GM12878 (cell line): ENCODE measurements around the gene DLG1. TPM values are rescaled to one million over a fixed set of nuclear protein-coding genes. Genes with fewer than 3 reads are reported as not detected.

ENCODE experiments used
- ATAC-seq: fragments of 200-7000 bp; cut with Tn5 transposase; 3 replicates; pipeline ENCODE4 v1.9.1; 2020; ENCODE audit warnings: mild to moderate bottlenecking, moderate library complexity
- BruUV-seq: library from RNA; stranded (reverse); fragments of 400-500 nt; replicated peaks from 2 replicates; lab custom pipeline; 2021; lab: Mats Ljungman, UMichigan
- CTCF ChIA-PET: fragments of 300-600 bp; sonication (Branson Sonifier 250); formaldehyde crosslinking; extraction: SDS; loops from one replicate; lab custom pipeline; 2021; ENCODE audit warnings: inconsistent platforms; lab: Yijun Ruan, JAX
- POLR2A ChIA-PET: fragments of 350-600 bp; formaldehyde crosslinking; extraction: SDS; loops from one replicate; lab custom pipeline; 2021; ENCODE audit warnings: inconsistent platforms; lab: Charles Lee
- RAD21 ChIA-PET: fragments of 300-600 bp; sonication (Branson Sonifier 250); formaldehyde crosslinking; loops from one replicate; lab custom pipeline; 2023; ENCODE audit warnings: antibody characterized with exemption; ENCODE audit not compliant: unreplicated experiment; lab: Charles Lee
- SMC1A ChIA-PET: fragments of 300-600 bp; sonication (Branson Sonifier 250); formaldehyde crosslinking; loops from one replicate; lab custom pipeline; 2023; ENCODE audit not compliant: unreplicated experiment, uncharacterized antibody; lab: Charles Lee
- DNase-seq: peaks from one replicate; pipeline ENCODE4 v3.0.0-alpha.2; 2011; ENCODE audit warnings: low read depth, low spot score
- FAIRE-seq: peaks from 3 replicates; lab custom pipeline; 2011; peaks lifted over from hg19 to GRCh38; lab: Jason Lieb, UNC
- H2AFZ ChIP-seq: 2 replicates; pipeline ENCODE4 v1.6.0; 2011; ENCODE audit warnings: low read depth, low read length, control low read depth; ENCODE audit not compliant: control insufficient read depth
- H3K27ac ChIP-seq: 2 replicates; pipeline ENCODE4 v1.5.1; 2011; ENCODE audit warnings: control low read depth; ENCODE audit not compliant: control insufficient read depth, insufficient read depth
- H3K27me3 ChIP-seq, 2 experiments: replicated peaks in 1 of 2; 2 replicates each; pipeline versions ENCODE4 v1.6.0 to v1.6.1; 2011; ENCODE audit warnings: low read length in 1 of 2; ENCODE audit not compliant: control insufficient read depth in 2 of 2, insufficient read depth in 2 of 2
- H3K36me3 ChIP-seq, 2 experiments: 2 replicates each; pipeline ENCODE4 v1.5.1; 2011; ENCODE audit warnings: low read length in 1 of 2; ENCODE audit not compliant: control insufficient read depth in 2 of 2, insufficient read depth in 2 of 2
- H3K4me1 ChIP-seq: 2 replicates; pipeline ENCODE4 v1.6.1; 2011; ENCODE audit warnings: mild to moderate bottlenecking, low read length, moderate library complexity, mixed read lengths; ENCODE audit not compliant: control insufficient read depth, insufficient read depth
- H3K4me2 ChIP-seq: 2 replicates; pipeline ENCODE4 v1.6.0; 2011; ENCODE audit warnings: control low read depth; ENCODE audit not compliant: control insufficient read depth, insufficient read depth
- H3K4me3 ChIP-seq: fragments of 200-600 bp; sonication (generic); 2 replicates; pipeline ENCODE4 v1.5.1; 2016
- H3K79me2 ChIP-seq: 2 replicates; pipeline ENCODE4 v1.6.0; 2011; ENCODE audit warnings: low read length; ENCODE audit not compliant: control insufficient read depth, insufficient read depth
- H3K9ac ChIP-seq: 2 replicates; pipeline ENCODE4 v1.8.0; 2011; ENCODE audit warnings: low read length, control low read depth, mixed read lengths; ENCODE audit not compliant: control insufficient read depth, insufficient read depth
- H3K9me3 ChIP-seq: replicated peaks from 3 replicates; pipeline ENCODE4 v1.5.1; 2011; ENCODE audit warnings: mild to moderate bottlenecking, low read length; ENCODE audit not compliant: control insufficient read depth, insufficient read depth
- H4K20me1 ChIP-seq: 2 replicates; pipeline ENCODE4 v1.6.0; 2011; ENCODE audit not compliant: control insufficient read depth, insufficient read depth
- ATF2 ChIP-seq: IDR thresholded peaks from 2 replicates; pipeline ENCODE4 v1.6.1; 2012; ENCODE audit warnings: low read length, inconsistent platforms
- CBFB ChIP-seq: IDR thresholded peaks from 2 replicates; pipeline ENCODE4 v1.6.1; 2016; ENCODE audit warnings: antibody characterized with exemption, low read depth
- KLF5 ChIP-seq: fragments of 450-650 bp; IDR thresholded peaks from 2 replicates; pipeline ENCODE4 v1.6.1; 2014; ENCODE audit warnings: mild to moderate bottlenecking; ENCODE audit not compliant: partially characterized antibody
- MAX ChIP-seq: IDR thresholded peaks from 2 replicates; pipeline ENCODE4 v1.6.1; 2012; ENCODE audit warnings: low read depth, low read length, improper control_type of control experiment
- MLLT1 ChIP-seq: fragments of 450-650 bp; IDR thresholded peaks from 2 replicates; pipeline ENCODE4 v1.6.1; 2016; ENCODE audit warnings: mild to moderate bottlenecking
- PAX8 ChIP-seq: fragments of 450-650 bp; IDR thresholded peaks from 2 replicates; pipeline ENCODE4 v1.6.1; 2017; ENCODE audit warnings: mild to moderate bottlenecking, moderate library complexity
- POLR2AphosphoS2 ChIP-seq: IDR thresholded peaks from 2 replicates; pipeline ENCODE4 v1.6.1; 2011; ENCODE audit warnings: low read depth, mild to moderate bottlenecking, low read length, improper control_type of control experiment, moderate library complexity
- RB1 ChIP-seq: fragments of 450-650 bp; formaldehyde crosslinking; IDR thresholded peaks from 2 replicates; pipeline ENCODE4 v1.6.1; 2017; ENCODE audit warnings: mild to moderate bottlenecking, borderline replicate concordance
- RFX5 ChIP-seq: IDR thresholded peaks from 2 replicates; pipeline ENCODE4 v1.6.1; 2011; ENCODE audit warnings: low read depth, low read length, improper control_type of control experiment
- SIX5 ChIP-seq: IDR thresholded peaks from 2 replicates; pipeline ENCODE4 v1.6.1; 2011; ENCODE audit warnings: mild to moderate bottlenecking, low read depth, low read length, moderate library complexity; ENCODE audit not compliant: severe bottlenecking
- TCF12 ChIP-seq: IDR thresholded peaks from 2 replicates; pipeline ENCODE4 v1.6.1; 2011; ENCODE audit warnings: low read depth, mild to moderate bottlenecking, low read length
- USF1 ChIP-seq: IDR thresholded peaks from 2 replicates; pipeline ENCODE4 v1.6.1; 2011; ENCODE audit warnings: borderline replicate concordance, low read depth, mild to moderate bottlenecking, moderate library complexity, mixed read lengths, low read length; ENCODE audit not compliant: insufficient read depth; ENCODE audit errors: extremely low read length
- ZBED1 ChIP-seq: IDR thresholded peaks from 2 replicates; pipeline ENCODE4 v1.6.1; 2016; ENCODE audit warnings: borderline replicate concordance
- ZNF217 ChIP-seq: fragments of 450-650 bp; IDR thresholded peaks from 2 replicates; pipeline ENCODE4 v1.6.1; 2017; ENCODE audit warnings: antibody characterized with exemption, mild to moderate bottlenecking
- WGBS: methylation state at CpG from one replicate; pipeline ENCODE4 v1.1.6; 2016; ENCODE audit warnings: low lambda C conversion rate; ENCODE audit not compliant: insufficient replicate concordance, insufficient coverage; ENCODE audit errors: missing lambda C conversion rate; 5-methylcytosine and 5-hydroxymethylcytosine counted together
- in situ Hi-C: fragments of 300-500 bp; cut with MboI; formaldehyde crosslinking; loops from 9 replicates; pipeline ENCODE4 v1.14.3; 2018; ENCODE audit warnings: mixed read lengths
- intact Hi-C: fragments of 100-400 bp; cut with micrococcal nuclease; formaldehyde crosslinking; loops from one replicate; pipeline ENCODE4 v1.14.2; 2022; ENCODE audit not compliant: unreplicated experiment
- polyA plus RNA-seq, 11 experiments: library from polyadenylated mRNA; depleted of rRNA in 4 of 11; unstranded in 6 of 11; stranded (reverse) in 5 of 11; fragments of >200 nt; fragmentation: Nextera tagmentation in 4 of 11; fragmentation: Illumina TruSeq in 1 of 11; extraction: Ambion mirVana in 4 of 11; extraction: Trizol in 1 of 11; gene quantifications; 1 replicate in 1 of 11; 2 replicates in 10 of 11; pipeline versions ENCODE4 v1.2.1 to v1.2.3, GENCODE V29; 2011 to 2016; ENCODE audit warnings: inconsistent platforms in 2 of 11, missing spikeins in 2 of 11, low read depth in 1 of 11
- total RNA-seq, 4 experiments: library from RNA; depleted of rRNA in 3 of 4; stranded (reverse); fragments of >200 nt in 3 of 4; fragmentation: Illumina TruSeq in 1 of 4; extraction: Trizol in 1 of 4; gene quantifications; 2 replicates each; pipeline versions ENCODE4 v1.2.1 to v1.2.3, GENCODE V29; 2013 to 2021

The DLG1 gene
- total and polyA plus RNA-seq, 10 of the 15 experiments (the other 5 are each of a cell fraction or from before 2014, with no cell fraction given) = 9.2 to 63.1 (median 40.1) TPM

- intact Hi-C loops = no loop called here
- ChIA-PET POLR2A (interaction anchor here (3.8 kb wide), 1 partner anchor 15 kb away, joined by 24 read pairs; no protein-coding TSS in a partner anchor), SMC1A (no interaction called here), CTCF (no interaction called here), RAD21 (interaction anchor here (1.4 to 1.5 kb wide), 2 partner anchors 15 to 23 kb away, joined by 3 to 6 read pairs; no protein-coding TSS in a partner anchor)
- WGBS = 72% methylated on average over 12 of the region's 12 CpGs
- Histone ChIP-seq H3K9me3 (no peaks in the 10 kb centered on the region), H4K20me1 (no peaks in the 10 kb centered on the region), H2AFZ (no peak overlapping the region), H3K4me2 (no peak overlapping the region), H3K27ac (no peak overlapping the region), H3K79me2 (no peaks in the 10 kb centered on the region), H3K27me3 (no peaks in the 10 kb centered on the region), H3K9ac (no peak overlapping the region), H3K4me3 (no peak overlapping the region), H3K4me1 (peaks cover 5% of the 10 kb centered on the region), H3K36me3 (no peaks in the 10 kb centered on the region)
- BruUV-seq = no TSS peak
- FAIRE-seq = no peak
- DNase-seq = no peak
- no peak for ATAC-seq
- in situ Hi-C loops = no loop called here
- TF ChIP-seq RB1 (no peak), ATF2 (no peak), MAX (no peak), SIX5 (no peak), MLLT1 (no peak), USF1 (no peak), TCF12 (no peak), ZNF217 (no peak), POLR2AphosphoS2 (no peak), CBFB (no peak), ZBED1 (no peak), KLF5 (no peak), PAX8 (no peak), RFX5 (no peak)
Measured at GRCh38 chr3:197007296-197007940, 291.0 kb downstream of the DLG1 start.
